Measurements from ENCODE around the gene SETSIP.

- TF ChIP-seq CTCF (IDR thresholded peaks at IDR 0.05), result no peak
- TF ChIP-seq POLR2A (IDR thresholded peaks at IDR 0.05), result no peak
These were observed 10.5 kb upstream of the SETSIP start for GRCh38 chr1:92085727-92086126.
